ENCODE data around the gene P2RY8.
"Not testable (repeated sequence)": the region's sequence is repeated elsewhere in the genome, so short reads cannot be mapped to it uniquely, and the experiment has no call there.

The P2RY8 gene

DNA sequence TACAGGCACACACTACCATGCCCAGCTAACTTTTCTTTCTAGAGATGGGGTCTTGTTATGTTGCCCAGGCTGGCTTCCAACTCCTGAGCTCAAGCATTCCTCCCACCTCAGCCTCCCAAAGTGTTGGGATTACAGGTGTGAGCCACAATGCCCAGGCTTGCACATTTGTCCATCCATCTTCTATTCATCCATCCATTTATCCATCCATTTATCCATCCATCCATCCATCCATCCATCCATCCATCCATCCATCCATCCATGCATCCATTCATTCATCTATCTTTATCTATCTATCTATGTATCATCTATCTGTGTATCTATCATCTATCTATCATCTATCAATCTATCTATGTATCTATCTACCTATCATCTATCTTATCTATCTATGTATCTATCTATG is 20.5 kb upstream of the P2RY8 start:
- not testable (repeated sequence) for H3K4me3 Mint-ChIP-seq, H3K27me3 Mint-ChIP-seq, ATAC-seq
- peaks cover 16% of the 10 kb centered on the region for H3K36me3 Mint-ChIP-seq
- H3K27ac Mint-ChIP-seq = peak overlapping the region; percentile 87
- H3K9me3 Mint-ChIP-seq = peaks cover 19% of the 10 kb centered on the region
- H3K4me1 Mint-ChIP-seq = peaks cover 59% of the 10 kb centered on the region

DNA sequence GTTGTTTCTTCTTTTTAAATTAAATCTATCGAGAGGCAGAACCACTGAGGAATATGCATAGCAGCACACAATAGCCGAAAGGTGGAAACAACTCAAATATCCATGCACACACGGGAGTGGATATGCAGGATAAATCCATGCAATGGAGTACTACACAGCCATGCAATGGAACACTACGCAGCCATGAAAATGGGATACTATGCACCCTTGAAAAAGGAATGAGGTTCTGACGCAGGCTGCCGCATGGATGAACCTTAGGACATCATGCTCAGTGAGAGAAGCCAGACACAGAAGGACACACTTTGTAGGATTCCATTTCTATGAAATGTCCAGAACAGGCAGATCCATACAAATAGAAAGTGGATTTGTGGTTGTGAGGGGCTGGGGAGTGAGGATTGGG is 18.4 kb upstream of the P2RY8 start:
- ATAC-seq = no peak
- H3K4me1 Mint-ChIP-seq = peaks cover 60% of the 10 kb centered on the region
- H3K36me3 Mint-ChIP-seq = peaks cover 27% of the 10 kb centered on the region
- peak overlapping the region; percentile 95 for H3K27ac Mint-ChIP-seq
- peaks cover 29% of the 10 kb centered on the region for H3K9me3 Mint-ChIP-seq
- no peaks in the 10 kb centered on the region for H3K27me3 Mint-ChIP-seq
- H3K4me3 Mint-ChIP-seq = no peak overlapping the region

GRCh38 chrX:1554469-1555210 is 17.7 kb upstream of the P2RY8 start:
- Mint-ChIP-seq H3K36me3 (peaks cover 27% of the 10 kb centered on the region), H3K4me3 (peak overlapping the region; percentile 13), H3K9me3 (peaks cover 29% of the 10 kb centered on the region), H3K27ac (peak overlapping the region; percentile 95), H3K4me1 (peaks cover 66% of the 10 kb centered on the region), H3K27me3 (no peaks in the 10 kb centered on the region)
- peak; percentile 99 for ATAC-seq

GRCh38 chrX:1551959-1552546 is 15.1 kb upstream of the P2RY8 start:
- no peak for ATAC-seq
- peaks cover 52% of the 10 kb centered on the region for H3K4me1 Mint-ChIP-seq
- H3K9me3 Mint-ChIP-seq = peaks cover 16% of the 10 kb centered on the region
- H3K4me3 Mint-ChIP-seq = no peak overlapping the region
- H3K27me3 Mint-ChIP-seq = no peaks in the 10 kb centered on the region
- H3K36me3 Mint-ChIP-seq = peaks cover 18% of the 10 kb centered on the region
- peak overlapping the region; percentile 95 for H3K27ac Mint-ChIP-seq

GRCh38 chrX:1546691-1547251 is 9.8 kb upstream of the P2RY8 start:
- Mint-ChIP-seq H3K27ac (peak overlapping the region; percentile 86), H3K4me3 (peak overlapping the region; percentile 62), H3K36me3 (peaks cover 10% of the 10 kb centered on the region), H3K27me3 (no peaks in the 10 kb centered on the region), H3K4me1 (peaks cover 45% of the 10 kb centered on the region), H3K9me3 (peaks cover 9% of the 10 kb centered on the region)
- ATAC-seq = no peak

DNA sequence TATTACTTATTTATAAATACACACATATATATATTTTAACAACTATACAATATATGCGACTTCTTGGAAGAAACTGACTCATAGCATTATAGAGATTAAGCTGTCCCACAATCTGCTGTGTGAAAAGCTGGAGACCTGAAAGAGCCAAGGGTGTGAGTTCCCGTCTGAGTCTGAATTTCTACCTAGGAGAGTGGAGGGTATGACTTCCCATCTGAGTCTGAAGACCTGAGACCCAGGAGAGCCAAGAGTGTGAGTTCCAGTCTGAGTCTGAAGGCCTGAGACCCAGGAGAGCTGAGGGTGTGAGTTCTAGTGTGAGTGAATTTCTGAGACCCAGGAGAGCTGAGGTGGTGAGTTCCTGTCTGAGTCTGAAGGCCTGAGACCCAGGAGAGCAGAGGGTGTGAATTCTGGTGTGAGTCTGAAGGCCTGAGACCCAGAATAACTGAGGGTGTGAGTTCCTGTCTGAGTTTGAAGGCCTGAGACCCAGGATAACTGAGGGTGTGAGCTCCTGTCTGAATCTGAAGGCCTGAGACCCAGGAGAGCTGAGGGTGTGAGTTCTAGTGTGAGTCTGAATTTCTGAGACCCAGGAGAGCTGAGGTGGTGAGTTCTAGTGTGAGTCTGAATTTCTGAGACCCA is 8.9 kb upstream of the P2RY8 start:
- H3K4me1 Mint-ChIP-seq = peaks cover 36% of the 10 kb centered on the region
- no peak for ATAC-seq
- H3K36me3 Mint-ChIP-seq = peaks cover 6% of the 10 kb centered on the region
- H3K4me3 Mint-ChIP-seq = no peak overlapping the region
- H3K27me3 Mint-ChIP-seq = no peaks in the 10 kb centered on the region
- H3K9me3 Mint-ChIP-seq = peaks cover 7% of the 10 kb centered on the region
- peak overlapping the region; percentile 86 for H3K27ac Mint-ChIP-seq

DNA sequence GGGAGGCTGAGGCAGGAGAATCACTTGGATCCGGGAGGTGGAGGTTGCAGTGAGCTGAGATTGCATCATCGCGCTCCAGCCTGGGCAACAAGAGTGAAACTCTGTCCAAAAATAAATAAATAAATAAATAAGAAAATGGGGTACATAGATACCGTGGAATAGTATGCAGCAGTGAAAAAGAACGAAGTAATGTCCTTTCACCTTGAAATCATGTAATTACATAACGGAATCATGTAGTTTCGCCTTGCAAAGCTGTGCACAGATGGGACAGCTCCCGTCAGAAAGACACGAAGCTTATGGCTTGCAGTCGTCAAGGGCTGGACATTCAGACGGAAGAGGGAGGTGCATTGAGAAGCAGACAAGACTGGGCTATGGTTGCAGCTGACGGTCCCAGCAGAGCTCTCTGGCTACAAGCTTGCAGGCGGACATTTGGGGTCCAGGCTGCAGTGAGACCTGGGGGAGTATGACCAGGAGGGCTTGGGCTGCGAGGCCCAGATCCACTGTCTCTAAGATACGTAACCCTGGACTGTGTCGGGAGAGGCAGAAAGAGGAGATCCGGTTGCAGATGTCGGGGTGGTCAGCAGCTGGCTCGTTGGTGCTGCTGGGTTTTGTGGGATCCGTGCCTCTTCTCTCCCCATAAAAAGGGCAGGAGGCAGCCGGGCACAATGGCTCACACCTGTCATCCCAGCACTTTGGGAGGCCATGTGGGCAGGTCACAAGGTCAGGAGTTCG is 6.2 kb upstream of the P2RY8 start:
- ATAC-seq = no peak
- Mint-ChIP-seq H3K4me1 (peaks cover 27% of the 10 kb centered on the region), H3K27ac (peak overlapping the region; percentile 33)

DNA sequence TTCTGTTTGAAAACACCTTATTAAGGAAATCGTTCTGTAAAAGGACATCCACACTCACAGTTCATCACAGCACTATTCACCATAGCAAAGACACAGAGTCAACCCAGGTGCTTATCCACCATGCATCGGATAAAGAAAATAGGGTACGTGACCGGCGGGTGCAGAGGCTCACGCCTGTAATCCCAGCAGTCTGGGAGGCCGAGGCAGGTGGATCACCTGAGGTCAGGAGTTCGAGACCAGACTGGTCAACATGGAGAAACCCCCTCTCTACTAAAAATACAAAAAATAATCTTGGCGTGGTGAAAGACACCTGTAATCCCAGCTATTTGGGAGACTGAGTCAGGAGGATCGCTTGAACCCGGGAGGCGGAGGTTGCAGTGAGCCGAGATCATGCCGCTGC is 2.2 kb upstream of the P2RY8 start:
- not testable (repeated sequence) for ATAC-seq, H3K36me3 Mint-ChIP-seq, H3K9me3 Mint-ChIP-seq, H3K27me3 Mint-ChIP-seq, H3K4me3 Mint-ChIP-seq
- peak overlapping the region; percentile 24 for H3K27ac Mint-ChIP-seq
- H3K4me1 Mint-ChIP-seq = peaks cover 14% of the 10 kb centered on the region

More for the DNA sequence above, 6.2 kb upstream of the P2RY8 start:
- H3K9me3 Mint-ChIP-seq = peaks cover 7% of the 10 kb centered on the region
- peaks cover 6% of the 10 kb centered on the region for H3K36me3 Mint-ChIP-seq
- H3K27me3 Mint-ChIP-seq = no peaks in the 10 kb centered on the region
- no peak overlapping the region for H3K4me3 Mint-ChIP-seq

DNA sequence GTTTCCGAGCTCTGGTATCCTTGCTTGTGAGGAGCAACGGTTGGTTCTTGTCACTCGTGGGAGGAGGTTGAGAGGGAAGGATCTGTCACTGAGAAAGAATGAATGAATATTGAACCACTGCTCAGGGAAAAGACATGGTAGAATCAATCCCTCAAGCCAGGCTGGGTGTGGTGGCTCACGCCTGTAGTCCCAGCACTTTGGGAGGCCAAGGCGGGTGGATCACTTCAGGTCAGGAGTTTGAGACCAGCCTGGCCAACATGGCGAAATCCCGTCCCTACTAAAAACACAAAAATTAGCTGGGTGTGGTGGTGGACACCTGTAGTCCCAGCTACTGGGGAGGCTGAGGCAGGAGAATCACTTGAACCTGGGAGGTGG is 718 bp upstream of the P2RY8 start:
- Mint-ChIP-seq H3K27ac (peak overlapping the region; percentile 97), H3K4me3 (peak overlapping the region; percentile 88), H3K4me1 (peaks cover 11% of the 10 kb centered on the region)
- H3K36me3 Mint-ChIP-seq, H3K27me3 Mint-ChIP-seq, ATAC-seq, H3K9me3 Mint-ChIP-seq: not testable (repeated sequence)

GRCh38 chrX:1536712-1537030 is 314 bp downstream of the P2RY8 start:
- H3K4me1 Mint-ChIP-seq = peaks cover 14% of the 10 kb centered on the region
- ATAC-seq = peak; percentile 22
- H3K27me3 Mint-ChIP-seq = no peaks in the 10 kb centered on the region
- peak overlapping the region; percentile 97 for H3K27ac Mint-ChIP-seq
- H3K9me3 Mint-ChIP-seq = no peaks in the 10 kb centered on the region
- peak overlapping the region; percentile 88 for H3K4me3 Mint-ChIP-seq
- peaks cover 8% of the 10 kb centered on the region for H3K36me3 Mint-ChIP-seq

DNA sequence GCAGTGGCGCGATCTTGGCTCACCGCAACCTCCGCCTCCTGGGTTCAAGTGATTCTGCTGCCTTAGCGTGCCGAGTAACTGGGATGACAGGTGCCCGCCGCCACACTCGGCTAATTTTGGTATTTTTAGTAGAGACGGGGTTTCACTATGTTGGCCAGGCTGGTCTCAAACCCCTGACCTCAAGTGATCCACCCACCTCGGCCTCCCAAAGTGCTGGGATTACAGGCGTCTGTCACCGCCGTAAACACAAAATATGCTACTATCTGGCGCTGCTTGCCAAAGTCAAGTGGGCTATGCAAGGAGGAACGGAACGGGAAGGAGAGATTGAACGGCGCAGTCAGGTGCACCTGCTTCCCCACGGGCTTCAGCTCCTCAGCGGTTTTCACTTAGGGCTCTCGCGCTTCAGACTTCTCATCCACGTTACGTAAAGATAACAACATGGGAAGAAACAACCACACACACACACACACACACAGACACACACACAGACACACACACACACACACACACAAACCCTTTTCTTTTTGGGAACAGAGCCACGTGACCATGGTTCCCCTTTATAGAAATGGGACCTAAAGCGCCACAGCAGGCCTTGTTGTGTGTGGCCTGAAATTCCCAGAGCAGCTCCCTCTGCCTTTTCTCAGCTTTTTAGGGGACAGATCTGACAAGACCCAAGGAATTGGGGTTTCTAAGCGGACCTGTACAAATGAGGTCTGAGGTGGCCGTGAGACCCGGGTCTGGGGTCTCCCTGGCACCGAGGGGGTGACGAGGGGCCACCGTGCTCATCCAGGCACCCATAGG is 1.5 kb downstream of the P2RY8 start:
- no peaks in the 10 kb centered on the region for H3K9me3 Mint-ChIP-seq
- peaks cover 8% of the 10 kb centered on the region for H3K36me3 Mint-ChIP-seq
- ATAC-seq = peak; percentile 57
- H3K27me3 Mint-ChIP-seq = no peaks in the 10 kb centered on the region
- peaks cover 14% of the 10 kb centered on the region for H3K4me1 Mint-ChIP-seq
- H3K4me3 Mint-ChIP-seq = peak overlapping the region; percentile 88
- H3K27ac Mint-ChIP-seq = peak overlapping the region; percentile 97

- peak overlapping the region; percentile 88 for H3K4me3 Mint-ChIP-seq
- no peaks in the 10 kb centered on the region for H3K27me3 Mint-ChIP-seq
- no peaks in the 10 kb centered on the region for H3K9me3 Mint-ChIP-seq
- peaks cover 8% of the 10 kb centered on the region for H3K36me3 Mint-ChIP-seq
- peak overlapping the region; percentile 97 for H3K27ac Mint-ChIP-seq
- peaks cover 14% of the 10 kb centered on the region for H3K4me1 Mint-ChIP-seq
- peak; percentile 64 for ATAC-seq
Measured at GRCh38 chrX:1534301-1535168, 2.5 kb downstream of the P2RY8 start.

GRCh38 chrX:1533058-1533457 is 3.9 kb downstream of the P2RY8 start:
- H3K9me3 Mint-ChIP-seq = no peaks in the 10 kb centered on the region
- no peak for ATAC-seq
- H3K27ac Mint-ChIP-seq = peak overlapping the region; percentile 53
- peaks cover 8% of the 10 kb centered on the region for H3K36me3 Mint-ChIP-seq
- no peak overlapping the region for H3K4me3 Mint-ChIP-seq
- H3K4me1 Mint-ChIP-seq = peaks cover 14% of the 10 kb centered on the region
- H3K27me3 Mint-ChIP-seq = no peaks in the 10 kb centered on the region
